ENCODE data around the gene AVP. TPM values are rescaled to one million over a fixed set of nuclear protein-coding genes. Genes with fewer than 3 reads are reported as not detected.

The AVP gene
- total and polyA plus RNA-seq, 2 of the 13 experiments (the other 11 are each of a cell fraction or from before 2014, with no cell fraction given), result 0.12 TPM; not detected in 1

DNA sequence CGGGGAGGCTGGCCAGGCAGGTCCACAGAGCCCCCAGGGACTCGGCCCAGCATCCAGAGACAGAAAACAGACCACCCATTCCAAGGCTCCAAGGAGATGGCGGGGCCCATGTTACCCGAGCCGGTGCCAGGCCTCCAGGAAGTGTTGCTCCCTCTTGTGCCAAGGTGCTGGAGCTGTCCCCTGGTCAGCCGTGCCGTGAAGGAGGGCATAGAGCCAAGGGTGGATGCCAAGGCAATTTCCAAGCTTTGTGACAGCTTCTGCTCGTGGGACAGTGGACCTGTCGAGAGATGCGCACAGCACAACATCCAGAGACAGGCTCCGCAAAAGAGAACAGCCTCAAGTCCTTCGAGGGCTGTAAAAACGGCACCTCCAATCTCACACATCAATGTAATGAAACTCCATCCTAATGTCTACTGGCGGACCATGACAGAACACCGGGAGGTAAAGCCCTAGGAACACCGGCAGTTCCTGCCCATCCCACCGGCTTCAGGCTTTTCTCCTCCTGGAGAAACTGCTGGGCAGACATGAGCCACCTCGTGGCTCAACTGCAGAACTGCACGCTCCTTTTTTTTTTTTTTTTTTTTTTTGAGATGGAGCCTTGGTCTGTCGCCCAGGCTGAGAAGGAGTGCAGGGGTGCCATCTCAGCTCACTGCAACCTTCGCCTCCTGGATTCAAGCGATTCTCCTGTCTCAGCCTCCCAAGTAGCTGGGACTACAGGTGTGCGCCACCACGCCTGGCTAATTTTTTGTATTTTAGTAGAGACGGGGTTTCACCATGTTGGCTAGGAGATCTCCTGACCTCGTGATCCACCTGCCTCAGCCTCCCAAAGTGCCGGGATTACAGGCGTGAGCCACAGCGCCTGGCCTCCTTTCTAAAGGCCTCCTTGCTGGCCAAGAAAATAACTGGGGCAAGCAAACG lies 30.9 kb upstream of the AVP start (continued):
- TF ChIP-seq, protein P1, sequence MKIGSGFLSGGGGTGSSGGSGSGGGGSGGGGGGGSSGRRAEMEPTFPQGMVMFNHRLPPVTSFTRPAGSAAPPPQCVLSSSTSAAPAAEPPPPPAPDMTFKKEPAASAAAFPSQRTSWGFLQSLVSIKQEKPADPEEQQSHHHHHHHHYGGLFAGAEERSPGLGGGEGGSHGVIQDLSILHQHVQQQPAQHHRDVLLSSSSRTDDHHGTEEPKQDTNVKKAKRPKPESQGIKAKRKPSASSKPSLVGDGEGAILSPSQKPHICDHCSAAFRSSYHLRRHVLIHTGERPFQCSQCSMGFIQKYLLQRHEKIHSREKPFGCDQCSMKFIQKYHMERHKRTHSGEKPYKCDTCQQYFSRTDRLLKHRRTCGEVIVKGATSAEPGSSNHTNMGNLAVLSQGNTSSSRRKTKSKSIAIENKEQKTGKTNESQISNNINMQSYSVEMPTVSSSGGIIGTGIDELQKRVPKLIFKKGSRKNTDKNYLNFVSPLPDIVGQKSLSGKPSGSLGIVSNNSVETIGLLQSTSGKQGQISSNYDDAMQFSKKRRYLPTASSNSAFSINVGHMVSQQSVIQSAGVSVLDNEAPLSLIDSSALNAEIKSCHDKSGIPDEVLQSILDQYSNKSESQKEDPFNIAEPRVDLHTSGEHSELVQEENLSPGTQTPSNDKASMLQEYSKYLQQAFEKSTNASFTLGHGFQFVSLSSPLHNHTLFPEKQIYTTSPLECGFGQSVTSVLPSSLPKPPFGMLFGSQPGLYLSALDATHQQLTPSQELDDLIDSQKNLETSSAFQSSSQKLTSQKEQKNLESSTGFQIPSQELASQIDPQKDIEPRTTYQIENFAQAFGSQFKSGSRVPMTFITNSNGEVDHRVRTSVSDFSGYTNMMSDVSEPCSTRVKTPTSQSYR (CRISPR knock-in tag; IDR thresholded peaks at IDR 0.05; ENCODE audit: borderline replicate concordance), result no peak; the same call in 1 of the 2 replicates
- no peak for TF ChIP-seq SMAD9 (CRISPR knock-in tag; IDR thresholded peaks at IDR 0.05)
- no peak for TF ChIP-seq MXD4 (CRISPR knock-in tag; IDR thresholded peaks at IDR 0.05)
- no peak for TF ChIP-seq NFIB (CRISPR knock-in tag; IDR thresholded peaks at IDR 0.05; ENCODE audit: borderline replicate concordance)
- TF ChIP-seq, protein P2, sequence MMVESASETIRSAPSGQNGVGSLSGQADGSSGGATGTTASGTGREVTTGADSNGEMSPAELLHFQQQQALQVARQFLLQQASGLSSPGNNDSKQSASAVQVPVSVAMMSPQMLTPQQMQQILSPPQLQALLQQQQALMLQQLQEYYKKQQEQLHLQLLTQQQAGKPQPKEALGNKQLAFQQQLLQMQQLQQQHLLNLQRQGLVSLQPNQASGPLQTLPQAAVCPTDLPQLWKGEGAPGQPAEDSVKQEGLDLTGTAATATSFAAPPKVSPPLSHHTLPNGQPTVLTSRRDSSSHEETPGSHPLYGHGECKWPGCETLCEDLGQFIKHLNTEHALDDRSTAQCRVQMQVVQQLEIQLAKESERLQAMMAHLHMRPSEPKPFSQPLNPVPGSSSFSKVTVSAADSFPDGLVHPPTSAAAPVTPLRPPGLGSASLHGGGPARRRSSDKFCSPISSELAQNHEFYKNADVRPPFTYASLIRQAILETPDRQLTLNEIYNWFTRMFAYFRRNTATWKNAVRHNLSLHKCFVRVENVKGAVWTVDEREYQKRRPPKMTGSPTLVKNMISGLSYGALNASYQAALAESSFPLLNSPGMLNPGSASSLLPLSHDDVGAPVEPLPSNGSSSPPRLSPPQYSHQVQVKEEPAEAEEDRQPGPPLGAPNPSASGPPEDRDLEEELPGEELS (CRISPR knock-in tag; IDR thresholded peaks at IDR 0.05), result no peak
- TF ChIP-seq ZNF616 (CRISPR knock-in tag; IDR thresholded peaks at IDR 0.05; ENCODE audit: low read depth), result no peak
- no peak for TF ChIP-seq ZNF563 (CRISPR knock-in tag; IDR thresholded peaks at IDR 0.05)
- TF ChIP-seq NFKBIZ (CRISPR knock-in tag; IDR thresholded peaks at IDR 0.05), result no peak
- no peak for TF ChIP-seq ZBTB21 (CRISPR knock-in tag; IDR thresholded peaks at IDR 0.05)
- TF ChIP-seq, protein P3, sequence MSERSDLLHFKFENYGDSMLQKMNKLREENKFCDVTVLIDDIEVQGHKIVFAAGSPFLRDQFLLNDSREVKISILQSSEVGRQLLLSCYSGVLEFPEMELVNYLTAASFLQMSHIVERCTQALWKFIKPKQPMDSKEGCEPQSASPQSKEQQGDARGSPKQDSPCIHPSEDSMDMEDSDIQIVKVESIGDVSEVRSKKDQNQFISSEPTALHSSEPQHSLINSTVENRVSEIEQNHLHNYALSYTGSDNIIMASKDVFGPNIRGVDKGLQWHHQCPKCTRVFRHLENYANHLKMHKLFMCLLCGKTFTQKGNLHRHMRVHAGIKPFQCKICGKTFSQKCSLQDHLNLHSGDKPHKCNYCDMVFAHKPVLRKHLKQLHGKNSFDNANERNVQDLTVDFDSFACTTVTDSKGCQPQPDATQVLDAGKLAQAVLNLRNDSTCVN (CRISPR knock-in tag; IDR thresholded peaks at IDR 0.05; ENCODE audit: borderline replicate concordance), result no peak
- TF ChIP-seq, protein P4, sequence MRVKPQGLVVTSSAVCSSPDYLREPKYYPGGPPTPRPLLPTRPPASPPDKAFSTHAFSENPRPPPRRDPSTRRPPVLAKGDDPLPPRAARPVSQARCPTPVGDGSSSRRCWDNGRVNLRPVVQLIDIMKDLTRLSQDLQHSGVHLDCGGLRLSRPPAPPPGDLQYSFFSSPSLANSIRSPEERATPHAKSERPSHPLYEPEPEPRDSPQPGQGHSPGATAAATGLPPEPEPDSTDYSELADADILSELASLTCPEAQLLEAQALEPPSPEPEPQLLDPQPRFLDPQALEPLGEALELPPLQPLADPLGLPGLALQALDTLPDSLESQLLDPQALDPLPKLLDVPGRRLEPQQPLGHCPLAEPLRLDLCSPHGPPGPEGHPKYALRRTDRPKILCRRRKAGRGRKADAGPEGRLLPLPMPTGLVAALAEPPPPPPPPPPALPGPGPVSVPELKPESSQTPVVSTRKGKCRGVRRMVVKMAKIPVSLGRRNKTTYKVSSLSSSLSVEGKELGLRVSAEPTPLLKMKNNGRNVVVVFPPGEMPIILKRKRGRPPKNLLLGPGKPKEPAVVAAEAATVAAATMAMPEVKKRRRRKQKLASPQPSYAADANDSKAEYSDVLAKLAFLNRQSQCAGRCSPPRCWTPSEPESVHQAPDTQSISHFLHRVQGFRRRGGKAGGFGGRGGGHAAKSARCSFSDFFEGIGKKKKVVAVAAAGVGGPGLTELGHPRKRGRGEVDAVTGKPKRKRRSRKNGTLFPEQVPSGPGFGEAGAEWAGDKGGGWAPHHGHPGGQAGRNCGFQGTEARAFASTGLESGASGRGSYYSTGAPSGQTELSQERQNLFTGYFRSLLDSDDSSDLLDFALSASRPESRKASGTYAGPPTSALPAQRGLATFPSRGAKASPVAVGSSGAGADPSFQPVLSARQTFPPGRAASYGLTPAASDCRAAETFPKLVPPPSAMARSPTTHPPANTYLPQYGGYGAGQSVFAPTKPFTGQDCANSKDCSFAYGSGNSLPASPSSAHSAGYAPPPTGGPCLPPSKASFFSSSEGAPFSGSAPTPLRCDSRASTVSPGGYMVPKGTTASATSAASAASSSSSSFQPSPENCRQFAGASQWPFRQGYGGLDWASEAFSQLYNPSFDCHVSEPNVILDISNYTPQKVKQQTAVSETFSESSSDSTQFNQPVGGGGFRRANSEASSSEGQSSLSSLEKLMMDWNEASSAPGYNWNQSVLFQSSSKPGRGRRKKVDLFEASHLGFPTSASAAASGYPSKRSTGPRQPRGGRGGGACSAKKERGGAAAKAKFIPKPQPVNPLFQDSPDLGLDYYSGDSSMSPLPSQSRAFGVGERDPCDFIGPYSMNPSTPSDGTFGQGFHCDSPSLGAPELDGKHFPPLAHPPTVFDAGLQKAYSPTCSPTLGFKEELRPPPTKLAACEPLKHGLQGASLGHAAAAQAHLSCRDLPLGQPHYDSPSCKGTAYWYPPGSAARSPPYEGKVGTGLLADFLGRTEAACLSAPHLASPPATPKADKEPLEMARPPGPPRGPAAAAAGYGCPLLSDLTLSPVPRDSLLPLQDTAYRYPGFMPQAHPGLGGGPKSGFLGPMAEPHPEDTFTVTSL (CRISPR knock-in tag; IDR thresholded peaks at IDR 0.05; ENCODE audit: borderline replicate concordance), result no peak
- no peak; the same call in 1 of the 2 replicates for TF ChIP-seq ESRRA (CRISPR knock-in tag; IDR thresholded peaks at IDR 0.05; ENCODE audit: low read depth)
- no peak for TF ChIP-seq ZNF749 (CRISPR knock-in tag; IDR thresholded peaks at IDR 0.05; ENCODE audit: borderline replicate concordance)
- no peak for TF ChIP-seq ZNF83 (CRISPR knock-in tag; IDR thresholded peaks at IDR 0.05; ENCODE audit: borderline replicate concordance)
- TF ChIP-seq, protein P5, sequence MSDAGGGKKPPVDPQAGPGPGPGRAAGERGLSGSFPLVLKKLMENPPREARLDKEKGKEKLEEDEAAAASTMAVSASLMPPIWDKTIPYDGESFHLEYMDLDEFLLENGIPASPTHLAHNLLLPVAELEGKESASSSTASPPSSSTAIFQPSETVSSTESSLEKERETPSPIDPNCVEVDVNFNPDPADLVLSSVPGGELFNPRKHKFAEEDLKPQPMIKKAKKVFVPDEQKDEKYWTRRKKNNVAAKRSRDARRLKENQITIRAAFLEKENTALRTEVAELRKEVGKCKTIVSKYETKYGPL (CRISPR knock-in tag; IDR thresholded peaks at IDR 0.05), result no peak
- TF ChIP-seq ZKSCAN1 (IDR thresholded peaks at IDR 0.05; ENCODE audit: low read length), result no peak

Data from HepG2 (cell line).